Measurements from ENCODE around the gene OGA.

The OGA gene

DNA sequence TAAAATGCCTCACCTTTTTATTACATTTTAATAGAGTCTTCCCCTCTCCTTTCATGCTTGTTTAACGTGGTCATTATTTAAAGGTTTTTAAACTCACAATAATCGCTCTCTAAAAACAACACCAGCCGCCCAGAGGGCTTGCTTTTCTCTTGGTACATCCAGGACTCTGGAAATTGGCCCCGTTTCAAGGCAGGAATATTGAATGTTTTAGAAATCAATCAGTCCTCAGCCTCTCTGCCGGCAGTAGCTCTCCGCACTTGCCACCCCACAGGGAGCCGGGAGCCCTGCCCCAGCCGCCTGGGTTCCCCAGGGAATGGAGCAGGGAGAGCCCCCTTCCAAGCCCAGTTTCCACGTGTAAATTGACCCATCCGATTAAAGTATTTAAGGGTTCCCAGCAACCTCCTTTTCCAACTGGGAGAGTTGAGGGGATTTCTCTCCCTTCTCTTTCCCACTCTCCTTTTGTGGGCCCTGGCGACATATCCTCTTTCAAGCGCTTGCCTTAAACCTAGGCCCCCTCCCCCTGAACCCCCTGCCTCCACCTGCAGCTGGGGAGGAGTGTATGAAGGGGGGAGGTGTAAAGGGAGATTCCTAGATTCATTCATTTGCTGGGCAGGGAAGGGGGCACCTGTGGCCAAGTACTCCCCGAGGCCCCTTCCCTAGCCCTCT is 44.2 kb downstream of the OGA start:
- no peak for DNase-seq

DNA sequence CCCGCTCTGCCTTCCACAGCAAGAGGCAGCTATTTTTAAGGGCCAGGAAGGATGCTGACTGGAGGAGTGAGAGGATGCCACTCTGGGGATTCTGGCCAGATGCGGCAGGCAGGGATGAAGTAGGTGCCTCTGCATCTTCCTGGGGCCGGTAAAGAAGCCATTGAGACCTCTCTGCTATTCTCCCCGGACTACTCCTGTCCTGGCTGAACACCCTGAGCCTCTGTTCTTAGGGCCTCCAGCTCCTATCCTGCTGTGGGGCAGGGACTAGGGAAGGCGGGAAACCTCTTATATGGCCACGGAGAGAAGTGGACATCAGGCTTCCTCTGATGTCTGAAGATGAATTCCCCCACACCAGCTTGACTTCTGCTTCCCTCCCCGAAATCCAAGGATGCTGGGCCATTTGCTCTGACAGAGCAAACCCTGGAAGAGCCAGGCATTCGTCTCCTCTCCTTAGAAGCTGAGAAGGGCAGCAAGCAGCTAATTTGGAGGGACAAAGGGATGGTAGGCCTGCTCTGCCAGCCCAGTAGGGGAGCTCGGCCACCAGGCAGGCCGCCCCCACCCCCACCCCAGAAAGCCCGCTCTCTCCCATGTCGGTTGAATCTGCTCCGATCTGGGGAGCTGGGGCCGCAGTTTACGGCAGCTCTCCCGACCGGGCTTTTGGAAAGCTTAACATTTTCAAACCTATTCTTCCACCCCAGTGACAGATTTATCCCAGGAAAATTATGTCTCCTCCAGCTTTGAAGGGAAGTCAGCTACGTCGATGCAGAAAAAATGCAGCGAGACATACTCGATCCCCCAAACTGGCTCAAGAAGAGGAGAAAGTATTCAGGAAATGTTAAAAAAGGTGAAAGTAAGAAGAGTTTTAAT is 45.1 kb downstream of the OGA start:
- no peak for DNase-seq

DNA sequence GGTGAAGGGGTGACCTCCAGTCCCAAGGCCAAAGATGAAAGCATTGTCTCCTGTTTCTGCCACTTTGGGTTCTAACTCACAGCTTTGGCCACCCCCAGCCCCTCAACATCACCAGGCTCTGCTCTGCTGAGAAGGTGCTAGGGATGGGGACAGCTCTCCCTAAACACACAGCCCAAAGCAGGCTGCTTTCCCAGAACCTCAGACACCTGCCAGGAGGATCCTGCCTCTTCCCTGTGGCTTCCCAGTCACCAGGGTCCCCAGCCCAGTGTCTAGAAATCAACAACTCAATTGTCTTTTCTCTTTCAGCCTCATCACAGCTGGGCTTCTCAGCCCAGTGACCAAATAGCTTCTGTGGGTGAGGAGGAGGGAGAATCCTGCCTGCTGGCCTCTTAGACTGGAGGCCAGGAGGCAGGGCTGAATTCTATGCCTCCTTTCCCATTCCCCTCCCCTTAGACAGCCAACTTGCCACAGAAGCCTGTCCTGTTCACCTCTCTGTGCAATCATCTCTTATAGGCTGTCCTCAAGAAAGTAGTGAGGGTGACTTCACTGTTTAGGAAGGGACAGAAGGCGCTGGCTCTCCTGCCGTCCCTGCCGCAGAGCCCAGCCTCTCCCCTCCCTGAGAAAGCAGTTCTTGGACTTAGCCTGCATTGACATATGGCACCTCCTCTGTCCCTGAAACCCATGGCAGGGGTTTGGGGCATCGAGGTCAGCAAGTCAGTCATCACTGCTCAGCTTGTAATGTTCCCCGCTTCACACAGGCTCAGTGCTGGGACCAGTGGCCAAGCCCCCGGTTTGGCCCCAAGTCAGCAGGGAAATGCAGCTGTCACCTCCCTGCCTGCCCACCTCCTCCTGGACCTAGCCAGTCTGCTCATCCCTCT is 46.0 kb downstream of the OGA start:
- DNase-seq: peak in 1 of 2 experiments; percentile 46

DNA sequence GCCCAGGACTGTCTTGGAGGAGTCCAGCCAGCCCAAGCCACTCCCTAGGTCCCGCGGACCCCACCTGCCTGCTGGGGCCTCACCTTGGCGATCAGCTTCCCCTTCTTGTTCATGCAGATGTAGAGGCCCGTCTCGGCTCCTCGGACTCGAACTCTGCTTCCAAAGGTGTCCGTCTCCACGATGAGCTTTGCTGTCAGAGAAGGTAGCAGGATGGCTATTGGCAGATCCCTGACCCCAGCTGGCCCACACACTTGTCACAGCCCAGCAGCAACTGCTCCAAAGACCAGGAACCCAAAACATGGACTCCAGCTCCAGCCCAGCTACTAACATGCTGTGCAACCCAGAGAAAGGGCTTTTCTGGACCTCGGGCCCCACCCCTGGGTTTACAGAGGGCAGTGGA is 46.9 kb downstream of the OGA start:
- no peak for DNase-seq

DNA sequence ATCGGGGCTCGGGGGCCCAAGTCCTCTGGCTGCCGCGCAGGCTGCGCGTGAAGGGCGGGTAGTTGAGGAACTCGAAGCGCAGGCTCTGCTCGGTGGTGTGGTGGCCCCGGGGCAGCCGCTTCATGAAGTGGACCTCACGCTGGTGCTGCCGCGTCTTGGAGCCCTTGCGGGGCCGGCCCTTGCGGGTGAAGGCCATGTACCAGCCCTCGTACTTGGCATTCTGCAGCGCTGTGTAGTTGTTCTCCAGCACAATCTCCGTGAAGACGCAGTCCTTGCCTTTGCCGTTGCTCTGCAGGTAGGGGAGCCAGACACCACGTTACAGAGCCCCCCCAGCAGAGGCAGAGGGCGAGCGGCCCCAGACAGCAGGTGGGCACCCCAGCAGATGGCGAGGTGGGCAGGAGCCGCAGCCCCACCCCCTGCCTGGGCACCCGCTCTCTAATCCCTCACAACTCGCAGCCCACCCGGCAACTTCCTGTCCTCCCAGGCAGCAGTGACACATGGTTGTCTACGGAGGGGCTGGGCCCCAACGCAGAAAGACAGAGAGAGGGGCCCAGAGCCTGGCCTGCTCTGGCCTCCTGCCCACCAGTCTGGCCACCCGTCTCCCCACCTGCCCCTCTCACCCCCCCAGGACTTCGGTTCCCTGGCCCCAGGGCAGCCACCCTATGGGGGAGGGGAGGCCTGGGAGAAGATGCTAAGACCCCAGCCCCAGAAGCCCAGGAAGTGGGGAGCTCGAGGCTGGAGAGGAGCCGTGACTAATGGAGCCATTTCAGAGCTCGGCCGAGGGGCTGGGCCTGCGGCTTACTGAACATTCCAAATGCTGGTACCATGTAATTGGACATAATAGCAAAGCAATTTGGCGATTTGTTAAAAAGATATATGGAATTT is 47.7 kb downstream of the OGA start:
- DNase-seq: peak in 1 of 2 experiments; percentile 50

DNA sequence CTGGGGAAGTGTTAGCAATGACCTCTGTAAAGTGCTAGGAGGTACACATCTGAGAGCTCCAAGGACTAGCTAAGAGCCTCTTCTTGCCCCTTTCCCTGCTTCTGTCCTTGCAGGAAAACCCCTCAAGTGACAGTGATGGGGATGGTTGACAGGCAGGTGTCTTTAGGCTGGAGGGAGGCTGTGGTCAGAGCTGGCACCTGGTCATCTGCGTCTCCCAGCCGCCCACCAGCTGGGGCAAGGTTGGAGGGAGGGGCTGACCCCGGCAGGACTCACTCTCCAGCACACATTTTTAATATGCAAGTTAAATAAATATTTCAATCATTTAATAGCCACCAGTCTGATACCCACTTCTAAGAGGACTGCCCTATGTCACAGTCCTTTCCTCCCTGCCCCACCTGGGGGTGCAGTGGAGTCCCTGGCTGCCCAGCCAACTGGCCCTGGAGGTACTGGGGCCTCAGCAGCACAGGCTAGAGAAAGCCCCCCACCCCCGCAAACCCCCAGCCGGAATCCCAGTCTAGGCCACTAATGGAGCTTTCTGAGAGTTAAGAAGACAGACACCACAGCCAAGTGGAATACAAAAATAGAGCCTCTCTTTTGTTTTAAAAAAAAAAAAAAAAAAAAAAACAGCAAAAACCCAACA is 48.6 kb downstream of the OGA start:
- peak in 1 of 2 experiments; percentile 10 for DNase-seq

DNA sequence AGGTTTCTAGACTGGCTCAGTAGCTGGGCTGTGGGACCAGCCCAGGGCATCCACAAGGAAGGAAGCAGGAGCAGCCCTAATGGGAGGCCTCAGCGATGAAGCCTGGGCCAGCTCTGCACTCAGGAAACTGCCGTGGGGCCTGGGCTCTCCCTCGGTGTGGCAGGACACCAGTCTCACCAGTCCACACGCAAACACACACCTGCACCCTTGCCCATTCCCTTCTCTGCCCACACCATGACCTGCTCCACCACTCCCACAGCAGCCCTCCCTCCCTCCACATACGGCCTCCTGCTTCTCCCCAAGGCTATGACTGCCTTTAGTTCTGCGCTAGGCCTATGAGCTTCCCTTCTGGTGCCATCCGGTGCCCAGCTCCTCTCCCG is 49.5 kb downstream of the OGA start:
- DNase-seq: no peak

DNA sequence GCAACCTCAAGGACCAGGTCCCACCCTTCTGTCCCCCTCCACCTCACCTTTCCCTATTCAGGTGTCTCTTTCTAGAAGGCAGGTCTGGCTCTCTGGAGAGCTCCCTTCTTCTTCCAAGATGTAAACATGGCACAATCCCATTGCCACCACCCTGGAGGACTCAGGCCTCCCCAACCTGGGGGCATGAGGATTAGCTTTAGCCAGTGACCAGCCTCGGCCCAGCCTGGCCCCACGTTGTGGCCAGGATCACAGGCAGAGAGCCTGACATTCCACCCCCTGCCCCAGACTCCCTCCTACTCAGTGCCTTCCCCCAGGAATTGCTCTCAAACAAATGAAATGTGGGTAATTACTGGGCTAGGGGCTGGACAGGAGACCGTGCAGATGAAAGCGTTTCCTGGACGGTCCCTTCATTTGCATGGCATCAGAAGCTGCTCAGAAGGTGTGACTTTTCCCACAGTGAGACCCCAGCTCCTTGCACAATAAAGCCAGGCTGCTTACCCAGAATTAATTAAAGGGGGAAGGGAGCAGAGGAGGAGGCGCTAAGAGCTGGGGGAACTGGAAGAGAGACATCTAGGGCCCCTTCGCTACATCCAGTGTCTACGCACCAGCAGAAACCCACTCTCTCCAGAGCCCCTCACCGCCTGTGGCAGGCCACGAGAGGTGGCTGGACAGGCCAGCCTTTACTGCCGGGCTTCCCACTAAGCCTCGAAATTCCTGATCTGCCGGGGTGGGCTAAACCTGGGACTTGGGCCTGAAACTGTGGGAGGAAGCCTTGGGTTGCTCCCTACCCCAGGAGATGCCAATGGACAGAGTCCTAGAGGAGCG is 50.1 kb downstream of the OGA start:
- DNase-seq: no peak

DNA sequence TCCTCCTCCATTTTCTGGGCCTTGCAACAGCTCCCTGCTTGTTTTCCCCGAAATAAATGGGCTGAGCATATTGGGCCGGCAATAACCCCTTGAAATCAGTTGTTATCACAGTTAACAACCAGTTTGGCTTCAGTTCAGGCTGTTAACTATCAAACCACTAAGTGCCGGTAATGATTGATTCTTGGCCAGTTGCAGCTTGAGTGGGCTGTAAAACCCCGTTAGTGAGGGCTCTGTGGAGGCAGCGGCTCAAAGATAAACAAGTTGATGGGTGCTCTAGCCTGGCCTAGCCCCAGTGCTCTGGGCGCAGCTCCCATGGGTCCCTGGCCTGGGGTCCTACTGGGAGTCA is 50.7 kb downstream of the OGA start:
- DNase-seq: no peak

DNA sequence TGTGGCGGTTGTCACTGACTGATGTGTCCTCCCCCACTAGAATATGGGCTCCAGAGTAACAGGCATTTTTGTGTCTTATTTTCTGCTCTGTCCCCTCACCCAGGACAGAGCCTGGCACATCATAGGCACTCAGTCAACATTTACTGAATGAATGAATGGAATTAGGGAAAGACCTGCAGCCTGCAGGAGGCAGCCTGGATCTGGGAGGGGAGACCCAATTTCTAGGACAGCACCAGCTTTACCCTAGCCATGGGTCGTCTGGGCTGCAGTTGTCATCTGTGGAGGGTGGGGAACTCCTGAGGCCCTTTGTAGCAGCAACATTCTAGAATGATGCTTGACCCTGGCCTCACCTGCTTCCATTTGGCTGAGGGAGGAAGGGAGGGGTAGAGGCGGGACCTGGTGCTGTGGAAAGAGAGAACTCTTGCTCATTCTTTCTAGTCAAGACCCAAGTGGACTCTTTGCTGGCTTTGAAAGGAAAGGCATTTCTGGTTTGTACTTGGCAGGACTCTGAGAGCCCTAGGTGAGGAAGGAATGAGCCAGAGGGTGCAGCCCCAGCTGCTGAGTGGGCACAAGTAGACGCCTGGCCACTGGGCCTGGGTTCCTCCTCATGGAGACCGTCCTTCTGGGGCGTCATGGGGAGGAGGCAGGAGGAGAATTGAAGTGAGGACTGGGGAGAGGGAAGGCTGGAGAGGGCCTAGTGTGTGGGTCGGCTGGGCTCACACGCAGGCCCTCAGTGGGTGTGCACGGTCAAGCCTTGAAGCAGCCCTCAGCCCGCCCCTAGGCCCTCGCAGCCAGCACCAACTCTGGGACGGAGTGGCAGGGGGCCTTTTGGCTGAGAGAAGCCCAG is 51.3 kb downstream of the OGA start:
- DNase-seq: no peak

DNA sequence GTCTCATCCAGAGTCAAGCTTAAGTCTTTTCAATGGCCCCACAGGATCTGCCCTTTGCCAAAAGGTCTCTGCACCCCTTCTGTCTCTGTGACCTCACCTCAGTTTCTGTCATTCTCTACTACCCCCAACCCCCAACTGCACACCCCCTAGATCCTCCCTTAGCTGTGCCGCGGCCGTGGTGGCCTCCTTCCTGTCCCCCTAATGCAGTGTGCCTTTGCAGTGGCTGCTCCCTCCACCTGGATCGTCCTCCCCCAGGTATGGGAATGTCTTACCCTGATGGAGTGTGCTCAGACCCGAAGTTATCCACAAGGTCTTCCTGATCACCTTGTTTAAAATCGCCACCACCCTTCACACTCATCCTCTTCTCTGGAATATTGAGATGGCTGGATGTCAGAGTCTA is 51.9 kb downstream of the OGA start:
- no peak for DNase-seq

DNA sequence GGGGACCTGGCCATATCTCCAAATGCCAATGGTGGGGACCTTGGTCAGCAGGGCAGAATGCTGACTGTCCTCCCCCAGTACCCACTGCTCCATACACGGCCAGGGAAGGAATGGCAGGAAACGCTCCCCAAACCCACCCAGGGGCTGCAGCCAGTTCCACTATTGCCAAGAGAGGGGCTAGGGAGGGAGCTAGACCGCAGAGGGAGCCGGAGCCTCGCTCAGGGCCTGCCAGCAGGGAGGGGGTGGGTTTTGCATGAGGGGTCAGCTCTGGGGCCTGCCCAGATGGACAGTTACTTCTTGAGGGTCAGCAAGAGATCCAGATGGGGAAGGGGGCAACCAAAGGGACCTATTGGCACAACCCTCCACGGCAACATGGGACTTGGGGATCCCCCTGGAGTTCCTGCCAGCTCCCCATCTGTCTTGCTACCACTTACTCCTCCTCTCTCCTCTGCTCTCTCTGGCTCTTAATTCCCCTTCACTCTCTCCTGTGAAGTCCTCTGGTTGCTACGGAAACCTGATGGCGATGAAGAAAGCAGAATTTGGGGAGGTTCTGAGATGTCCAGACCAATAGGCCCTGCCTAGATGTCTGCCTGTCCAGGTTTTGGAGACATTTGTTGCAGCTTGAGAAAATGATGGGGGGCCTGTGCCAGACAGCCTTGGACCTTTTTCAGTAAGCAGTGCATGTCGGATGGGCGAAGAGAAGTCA is 55.0 kb downstream of the OGA start:
- peak in 1 of 2 experiments; percentile 11 for DNase-seq

DNA sequence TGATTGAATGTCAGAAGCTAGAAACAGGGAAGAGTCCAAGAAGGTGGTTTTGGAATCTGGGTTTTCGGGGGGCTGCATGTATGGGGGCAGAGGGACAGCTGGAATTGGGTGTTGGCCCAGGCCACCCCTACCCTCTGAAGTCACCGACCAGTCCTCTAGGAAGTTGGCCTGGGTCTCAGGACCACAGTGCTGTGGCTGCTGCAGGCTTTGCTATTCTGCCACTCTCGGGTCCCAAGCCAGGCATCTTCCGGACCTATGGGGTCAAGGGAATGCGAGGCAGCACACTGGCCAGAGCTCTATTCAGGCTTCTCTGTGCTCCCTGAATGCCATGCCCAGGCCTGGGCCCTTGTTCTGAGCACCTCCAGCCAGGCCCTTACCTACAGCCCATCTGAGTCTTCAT is 55.5 kb downstream of the OGA start:
- no peak for DNase-seq

DNA sequence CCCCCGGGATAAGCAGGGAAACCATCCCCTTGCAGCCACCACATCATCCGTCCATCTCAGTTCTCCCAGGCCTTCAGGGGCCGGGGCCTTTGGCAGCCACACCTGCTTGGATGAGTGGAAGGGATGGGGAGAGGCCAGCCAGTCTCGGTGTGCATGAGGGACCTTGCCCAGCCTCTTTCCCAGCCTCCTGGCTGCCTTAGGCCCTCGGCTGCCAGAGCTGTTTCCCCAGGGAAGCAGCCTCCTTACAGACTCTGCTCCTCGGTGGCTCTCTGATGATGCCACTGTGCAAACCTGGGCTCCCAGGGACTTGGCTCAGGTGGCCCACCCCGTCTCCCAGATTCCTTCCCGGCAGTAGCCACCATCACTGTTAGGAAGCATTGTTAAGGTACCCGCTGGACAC is 57.0 kb downstream of the OGA start:
- no peak for DNase-seq

DNA sequence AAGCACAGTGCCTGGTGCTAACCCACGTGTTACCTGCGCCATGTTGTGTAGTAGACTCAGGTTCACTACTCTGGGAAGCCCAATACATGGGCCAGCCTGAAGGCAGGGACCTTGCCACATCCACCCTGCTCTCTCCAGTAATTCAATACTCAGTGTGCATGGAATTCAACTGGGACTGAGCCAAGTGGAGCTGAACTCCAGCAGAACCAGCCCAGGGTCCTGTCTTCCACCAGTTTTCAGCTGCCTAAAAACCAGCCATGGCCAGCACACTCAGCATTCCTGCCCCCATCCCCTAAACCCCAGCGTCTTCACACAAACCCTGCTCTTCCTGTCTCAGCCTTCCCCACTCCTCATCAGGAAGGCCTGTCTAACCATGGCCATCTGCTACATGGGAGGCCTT is 57.7 kb downstream of the OGA start:
- no peak for DNase-seq

DNA sequence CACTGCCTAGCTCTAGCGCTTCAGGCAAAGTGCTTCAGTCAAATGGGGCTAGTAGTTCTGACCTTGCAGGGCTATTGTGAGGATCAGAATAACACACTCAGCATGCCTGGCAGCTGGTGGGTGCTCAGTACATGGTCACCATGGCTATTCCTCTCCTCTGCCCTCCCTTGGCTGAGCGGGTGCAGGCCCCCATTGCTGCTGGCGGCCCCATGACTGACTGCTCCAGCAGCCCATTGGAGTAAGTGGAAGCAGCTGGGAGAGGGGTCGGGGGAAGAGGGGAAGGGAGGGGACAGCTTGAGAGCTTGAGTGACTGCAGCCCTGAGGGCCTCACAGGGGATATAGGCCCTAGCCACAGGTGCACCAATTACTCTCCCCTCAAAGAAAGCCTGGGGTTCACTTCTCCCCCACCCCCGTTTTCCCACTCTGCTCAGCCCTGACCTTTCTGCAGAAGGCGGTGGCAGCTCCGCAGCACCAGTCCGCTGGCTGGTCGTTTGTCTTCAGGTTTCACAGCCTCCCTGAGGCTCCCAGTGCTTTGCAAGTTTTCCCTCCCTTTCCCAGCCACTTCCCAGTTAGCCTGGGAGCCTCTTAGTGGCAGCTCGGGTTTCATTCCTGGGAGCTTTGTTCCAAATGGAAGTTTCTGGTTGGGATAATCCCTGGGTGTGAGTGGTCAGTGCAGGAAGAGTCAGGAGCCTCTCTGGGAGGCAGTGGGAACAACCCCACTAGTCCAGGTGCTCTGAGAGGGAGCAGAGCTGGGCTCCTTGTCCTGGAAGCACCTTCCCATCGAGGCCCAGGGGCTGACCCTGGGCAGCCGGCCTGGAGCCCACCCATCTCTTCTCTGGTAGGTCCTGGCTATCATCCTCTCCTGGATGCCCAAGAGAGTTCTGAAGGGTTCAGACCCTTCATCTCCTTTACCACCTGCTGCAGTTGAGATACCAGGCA is 58.7 kb downstream of the OGA start:
- DNase-seq: peak; percentile 42 to 55

DNA sequence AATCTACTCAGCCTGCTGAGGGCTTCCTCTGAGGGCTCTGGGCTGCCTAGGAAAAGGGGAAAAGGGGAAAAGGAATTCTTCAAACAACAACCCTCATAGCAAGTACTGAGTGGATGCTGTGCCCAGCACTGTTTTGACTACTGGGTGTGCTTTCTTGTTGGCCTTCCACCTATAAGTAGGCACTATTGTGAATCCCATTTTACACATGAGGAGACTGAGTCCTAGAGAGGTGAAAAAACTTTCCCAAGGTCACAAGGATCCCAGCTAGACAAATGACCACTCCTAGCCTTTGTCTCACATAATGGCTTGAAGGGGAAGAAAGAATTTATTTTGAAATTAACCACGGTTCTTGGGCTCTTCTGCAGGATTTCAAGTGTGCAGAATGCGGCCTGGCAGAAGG is 59.4 kb downstream of the OGA start:
- no peak for DNase-seq

DNA sequence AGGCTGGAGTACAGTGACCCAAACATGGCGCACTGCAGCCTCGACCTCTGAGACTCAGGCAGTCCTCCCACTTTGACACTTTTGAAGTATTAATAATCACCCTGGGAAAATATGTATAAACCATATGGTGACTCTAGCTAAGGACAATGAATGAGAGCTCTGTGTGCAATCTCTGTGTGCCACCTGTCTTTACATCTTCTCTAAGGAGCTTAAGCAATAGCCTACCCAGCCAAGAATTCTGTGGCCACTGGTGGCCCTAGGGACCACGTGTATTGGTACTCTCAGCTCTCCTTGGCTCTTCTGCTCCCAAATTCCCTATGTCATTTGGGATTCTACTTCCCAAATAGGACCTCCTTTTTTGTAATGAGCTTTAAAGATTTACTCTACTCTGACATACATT is 66.0 kb downstream of the OGA start:
- peak; percentile 48 to 88 for DNase-seq

All from NCI-H524 (cell line).